Astrocyte (in vitro differentiated cells and primary cell): ENCODE measurements around the gene SMOC2. TPM values are rescaled to one million over a fixed set of nuclear protein-coding genes. Genes with fewer than 3 reads are reported as not detected.

ENCODE experiments used
- DNase-seq: peaks from one replicate; pipeline ENCODE4 v3.0.0-alpha.2; 2010; ENCODE audit warnings: low read depth
- FAIRE-seq: peaks from 2 replicates; lab custom pipeline; 2011; peaks lifted over from hg19 to GRCh38; lab: Jason Lieb, UNC
- H2AFZ ChIP-seq: 2 replicates; pipeline ENCODE4 v1.6.0; 2012; ENCODE audit warnings: low read depth, low read length, inconsistent platforms
- H3K27ac ChIP-seq: 2 replicates; pipeline ENCODE4 v1.5.1; 2011; ENCODE audit warnings: low read depth, low read length, inconsistent platforms
- H3K27me3 ChIP-seq: 2 replicates; pipeline ENCODE4 v1.6.0; 2011; ENCODE audit warnings: low read length, inconsistent platforms; ENCODE audit not compliant: insufficient read depth
- H3K36me3 ChIP-seq: 2 replicates; pipeline ENCODE4 v1.5.1; 2011; ENCODE audit warnings: low read length, inconsistent platforms; ENCODE audit not compliant: insufficient read depth
- H3K4me1 ChIP-seq: 2 replicates; pipeline ENCODE4 v1.5.1; 2011; ENCODE audit warnings: low read length, inconsistent platforms; ENCODE audit not compliant: insufficient read depth
- H3K4me2 ChIP-seq: 2 replicates; pipeline ENCODE4 v1.6.0; 2012; ENCODE audit warnings: low read length, inconsistent platforms
- H3K4me3 ChIP-seq: 2 replicates; pipeline ENCODE4 v1.5.1; 2011; ENCODE audit warnings: low read depth, mild to moderate bottlenecking, low read length, inconsistent platforms; ENCODE audit not compliant: insufficient read depth
- H3K79me2 ChIP-seq: 2 replicates; pipeline ENCODE4 v1.6.0; 2012; ENCODE audit warnings: mild to moderate bottlenecking, low read length, inconsistent platforms; ENCODE audit not compliant: insufficient read depth
- H3K9ac ChIP-seq: 2 replicates; pipeline ENCODE4 v1.6.0; 2012; ENCODE audit warnings: mild to moderate bottlenecking, low read length, inconsistent platforms
- H3K9me3 ChIP-seq: 2 replicates; pipeline ENCODE4 v1.5.1; 2012; ENCODE audit warnings: low read depth, mild to moderate bottlenecking, low read length, inconsistent platforms; ENCODE audit not compliant: insufficient read depth
- H4K20me1 ChIP-seq: 2 replicates; pipeline ENCODE4 v1.6.0; 2012; ENCODE audit warnings: low read length, inconsistent platforms; ENCODE audit not compliant: insufficient read depth
- H3K27ac Mint-ChIP-seq: one replicate; pipeline ENCODE4 v1.8.0; 2021; ENCODE audit warnings: mild to moderate bottlenecking, mixed read lengths; ENCODE audit not compliant: unreplicated experiment
- H3K27me3 Mint-ChIP-seq: one replicate; pipeline ENCODE4 v1.8.0; 2021; ENCODE audit warnings: low read depth, mixed read lengths; ENCODE audit not compliant: unreplicated experiment
- H3K36me3 Mint-ChIP-seq: one replicate; pipeline ENCODE4 v1.8.0; 2021; ENCODE audit warnings: low read depth, mixed read lengths; ENCODE audit not compliant: unreplicated experiment
- H3K4me1 Mint-ChIP-seq: one replicate; pipeline ENCODE4 v1.8.0; 2021; ENCODE audit warnings: low read depth, mixed read lengths; ENCODE audit not compliant: unreplicated experiment
- H3K4me3 Mint-ChIP-seq: one replicate; pipeline ENCODE4 v1.8.0; 2021; ENCODE audit warnings: mild to moderate bottlenecking, moderate library complexity, mixed read lengths; ENCODE audit not compliant: unreplicated experiment
- H3K9me3 Mint-ChIP-seq: one replicate; pipeline ENCODE4 v1.8.0; 2021; ENCODE audit warnings: mild to moderate bottlenecking, mixed read lengths; ENCODE audit not compliant: unreplicated experiment
- EZH2 ChIP-seq: IDR thresholded peaks from 2 replicates; pipeline ENCODE4 v1.6.1; 2012; ENCODE audit warnings: mild to moderate bottlenecking, low read length, inconsistent platforms; ENCODE audit not compliant: insufficient read depth
- total RNA-seq: library from RNA; stranded (reverse); gene quantifications from 2 replicates; pipeline ENCODE4 v1.2.1, GENCODE V29; 2021
- TF ChIP-seq, protein P1 (sequence below): IDR thresholded peaks from 2 replicates; pipeline ENCODE4 v1.5.1; 2011; ENCODE audit warnings: low read depth, mild to moderate bottlenecking, inconsistent platforms, low read length, moderate library complexity; ENCODE audit not compliant: insufficient read depth

SMOC2 gene
- total RNA-seq, 1 donor from 2014 or later: 0.93 TPM

DNA sequence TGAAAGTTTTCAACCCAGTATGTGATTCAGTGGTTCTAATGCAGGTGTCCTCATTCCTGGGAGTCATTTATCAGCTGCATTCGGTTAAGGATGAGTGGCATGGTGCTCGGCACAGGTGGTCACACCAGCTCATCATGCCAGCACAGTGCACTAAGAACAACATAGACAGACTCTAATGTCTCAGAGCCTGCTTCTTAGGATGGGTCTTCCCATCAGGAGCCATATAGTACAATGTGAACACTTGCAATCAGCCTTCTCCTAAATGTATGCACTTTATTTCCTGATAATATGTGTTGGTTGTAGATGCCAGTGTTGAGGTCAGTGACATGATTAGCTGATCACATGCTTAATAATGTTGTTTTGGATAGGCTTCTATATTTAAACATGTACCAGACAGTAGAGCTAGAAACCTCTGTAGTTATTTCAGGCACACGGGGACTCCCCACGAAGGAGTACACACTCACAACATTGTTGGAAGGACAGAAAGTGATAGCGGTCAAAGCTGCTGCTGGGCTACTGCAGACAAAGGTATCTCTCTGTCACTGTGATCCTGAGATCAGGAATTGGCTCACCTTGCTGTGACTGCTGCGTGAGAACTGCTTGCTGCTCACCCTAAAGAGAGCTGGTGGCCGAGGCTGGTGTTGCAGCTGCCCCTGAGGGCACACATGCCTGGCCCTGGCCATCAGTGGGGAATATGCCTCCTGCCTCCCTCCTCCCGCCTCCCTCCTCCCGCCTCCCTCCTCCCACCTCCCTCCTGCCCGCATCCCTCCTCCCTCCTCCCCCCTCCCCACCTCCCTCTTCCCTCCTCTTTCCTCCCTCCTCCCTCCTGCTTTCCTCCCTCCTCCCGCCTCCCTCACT lies 195.4 kb downstream of the SMOC2 start:
- DNase-seq: no peak
- Histone ChIP-seq H3K4me3 (no peak overlapping the region), H3K36me3 (no peaks in the 10 kb centered on the region), H3K9ac (no peak overlapping the region), H3K27ac (no peak overlapping the region), H3K9me3 (peaks cover 4% of the 10 kb centered on the region), H4K20me1 (no peaks in the 10 kb centered on the region), H3K79me2 (no peaks in the 10 kb centered on the region), H3K4me2 (no peak overlapping the region), H3K27me3 (no peaks in the 10 kb centered on the region), H3K4me1 (no peaks in the 10 kb centered on the region), H2AFZ (no peak overlapping the region)
- Mint-ChIP-seq H3K4me3 (no peak overlapping the region), H3K27ac (no peak overlapping the region), H3K27me3 (peaks cover 4% of the 10 kb centered on the region), H3K36me3 (no peaks in the 10 kb centered on the region), H3K9me3 (peaks cover 1% of the 10 kb centered on the region), H3K4me1 (peaks cover 15% of the 10 kb centered on the region)
- TF ChIP-seq, protein P1, sequence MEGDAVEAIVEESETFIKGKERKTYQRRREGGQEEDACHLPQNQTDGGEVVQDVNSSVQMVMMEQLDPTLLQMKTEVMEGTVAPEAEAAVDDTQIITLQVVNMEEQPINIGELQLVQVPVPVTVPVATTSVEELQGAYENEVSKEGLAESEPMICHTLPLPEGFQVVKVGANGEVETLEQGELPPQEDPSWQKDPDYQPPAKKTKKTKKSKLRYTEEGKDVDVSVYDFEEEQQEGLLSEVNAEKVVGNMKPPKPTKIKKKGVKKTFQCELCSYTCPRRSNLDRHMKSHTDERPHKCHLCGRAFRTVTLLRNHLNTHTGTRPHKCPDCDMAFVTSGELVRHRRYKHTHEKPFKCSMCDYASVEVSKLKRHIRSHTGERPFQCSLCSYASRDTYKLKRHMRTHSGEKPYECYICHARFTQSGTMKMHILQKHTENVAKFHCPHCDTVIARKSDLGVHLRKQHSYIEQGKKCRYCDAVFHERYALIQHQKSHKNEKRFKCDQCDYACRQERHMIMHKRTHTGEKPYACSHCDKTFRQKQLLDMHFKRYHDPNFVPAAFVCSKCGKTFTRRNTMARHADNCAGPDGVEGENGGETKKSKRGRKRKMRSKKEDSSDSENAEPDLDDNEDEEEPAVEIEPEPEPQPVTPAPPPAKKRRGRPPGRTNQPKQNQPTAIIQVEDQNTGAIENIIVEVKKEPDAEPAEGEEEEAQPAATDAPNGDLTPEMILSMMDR: no peak
- no peak for TF ChIP-seq EZH2
- no peak for FAIRE-seq

DNA sequence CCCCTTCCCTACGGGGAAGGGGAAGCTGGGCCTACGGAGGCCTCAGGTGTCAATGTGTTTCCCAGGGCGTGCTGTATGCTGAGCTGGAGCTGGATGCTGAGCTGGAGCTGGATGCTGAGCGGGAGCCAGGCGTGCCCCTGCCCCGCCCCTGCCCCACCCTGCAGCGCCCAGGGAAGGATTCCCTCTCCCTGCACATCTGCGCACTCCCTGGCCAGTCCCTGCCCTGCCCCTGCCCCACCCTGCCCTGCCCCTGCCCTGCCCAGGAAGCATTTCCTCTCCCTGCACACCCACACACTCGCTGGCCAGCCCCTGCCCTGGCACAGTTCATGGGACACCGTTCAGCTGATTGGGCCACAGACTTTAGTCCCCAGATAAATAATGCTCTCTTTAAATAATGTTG lies 196.8 kb downstream of the SMOC2 start:
- Mint-ChIP-seq H3K27ac (no peak overlapping the region), H3K4me3 (no peak overlapping the region), H3K4me1 (peaks cover 13% of the 10 kb centered on the region), H3K27me3 (peaks cover 3% of the 10 kb centered on the region), H3K36me3 (no peaks in the 10 kb centered on the region), H3K9me3 (peaks cover 1% of the 10 kb centered on the region)
- no peak overlapping the region for H3K4me3 ChIP-seq
- no peak overlapping the region for H3K9ac ChIP-seq
- no peaks in the 10 kb centered on the region for H4K20me1 ChIP-seq
- H3K9me3 ChIP-seq: peaks cover 4% of the 10 kb centered on the region
- H3K4me1 ChIP-seq: no peaks in the 10 kb centered on the region
- no peak for DNase-seq
- H3K4me2 ChIP-seq: no peak overlapping the region
- H3K79me2 ChIP-seq: no peaks in the 10 kb centered on the region
- no peak overlapping the region for H3K27ac ChIP-seq
- H2AFZ ChIP-seq: no peak overlapping the region
- no peak for FAIRE-seq
- TF ChIP-seq, protein P1: no peak
- no peak for TF ChIP-seq EZH2
- H3K36me3 ChIP-seq: no peaks in the 10 kb centered on the region
- no peaks in the 10 kb centered on the region for H3K27me3 ChIP-seq
